HG03378 (cell line): ENCODE results near the gene MRPL52.
"Not testable (repeated sequence)": the region's sequence is repeated elsewhere in the genome, so short reads cannot be mapped to it uniquely, and the experiment has no call there.

Experiments
- ATAC-seq: cut with Tn5 transposase; IDR thresholded peaks from one replicate; pipeline ENCODE4 v1.9.1; 2021; ENCODE audit warnings: mild to moderate bottlenecking, moderate library complexity; ENCODE audit not compliant: unreplicated experiment

The MRPL52 gene

GRCh38 chr14:22837750-22838538, 8.3 kb downstream of the MRPL52 start:
- no peak for ATAC-seq

DNA sequence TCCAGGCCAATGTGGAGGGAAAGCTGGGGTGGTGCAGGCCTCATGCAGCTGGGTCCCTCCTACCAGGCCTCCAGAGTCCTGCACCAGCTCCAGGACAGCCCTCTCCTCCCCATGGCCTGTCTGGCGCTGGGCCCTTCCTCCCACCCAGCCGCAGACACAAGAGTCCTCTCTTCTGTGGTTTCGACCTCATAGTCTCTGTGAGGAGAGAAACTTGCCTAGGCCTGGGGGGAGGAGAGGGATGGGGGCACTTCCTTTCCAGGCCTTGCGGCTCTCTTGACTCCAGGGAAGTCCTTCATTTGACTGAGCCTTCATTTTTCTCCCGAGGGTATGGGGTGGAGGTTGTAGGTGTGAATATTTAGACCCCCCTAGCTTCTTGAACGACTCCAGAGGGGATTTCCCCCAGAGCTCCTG, 8.9 kb downstream of the MRPL52 start:
- ATAC-seq = no peak

- ATAC-seq = no peak
Measured at GRCh38 chr14:22839159-22839779, 9.6 kb downstream of the MRPL52 start.

DNA sequence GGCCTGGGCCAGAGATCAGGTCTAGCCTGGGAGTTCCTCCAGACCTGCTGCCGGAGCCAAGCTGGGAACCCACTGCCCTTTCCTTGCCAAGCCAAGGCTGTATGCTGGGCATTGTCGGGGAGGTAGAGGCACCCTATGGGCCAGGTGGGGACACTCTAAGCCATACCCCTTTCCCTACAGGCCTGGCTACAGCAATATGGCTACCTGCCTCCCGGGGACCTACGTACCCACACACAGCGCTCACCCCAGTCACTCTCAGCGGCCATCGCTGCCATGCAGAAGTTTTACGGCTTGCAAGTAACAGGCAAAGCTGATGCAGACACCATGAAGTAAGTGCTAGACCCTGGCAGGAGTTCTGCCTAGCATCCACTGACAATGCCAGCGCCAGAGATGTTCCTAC, 11.6 kb downstream of the MRPL52 start:
- no peak for ATAC-seq

DNA sequence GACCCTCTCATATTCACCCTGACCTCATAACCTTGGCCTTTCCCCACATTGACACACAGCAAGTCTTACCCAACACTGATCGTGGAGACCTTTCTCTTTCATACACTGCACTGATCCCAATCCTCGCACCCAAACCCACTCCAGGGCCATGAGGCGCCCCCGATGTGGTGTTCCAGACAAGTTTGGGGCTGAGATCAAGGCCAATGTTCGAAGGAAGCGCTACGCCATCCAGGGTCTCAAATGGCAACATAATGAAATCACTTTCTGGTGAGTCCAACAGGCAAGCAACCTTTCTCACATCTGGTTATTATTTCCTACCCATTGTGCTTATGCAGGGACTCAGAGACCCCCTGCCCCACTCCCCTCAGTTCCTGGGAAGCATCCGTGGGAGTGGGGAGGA, 12.1 kb downstream of the MRPL52 start:
- no peak for ATAC-seq

DNA sequence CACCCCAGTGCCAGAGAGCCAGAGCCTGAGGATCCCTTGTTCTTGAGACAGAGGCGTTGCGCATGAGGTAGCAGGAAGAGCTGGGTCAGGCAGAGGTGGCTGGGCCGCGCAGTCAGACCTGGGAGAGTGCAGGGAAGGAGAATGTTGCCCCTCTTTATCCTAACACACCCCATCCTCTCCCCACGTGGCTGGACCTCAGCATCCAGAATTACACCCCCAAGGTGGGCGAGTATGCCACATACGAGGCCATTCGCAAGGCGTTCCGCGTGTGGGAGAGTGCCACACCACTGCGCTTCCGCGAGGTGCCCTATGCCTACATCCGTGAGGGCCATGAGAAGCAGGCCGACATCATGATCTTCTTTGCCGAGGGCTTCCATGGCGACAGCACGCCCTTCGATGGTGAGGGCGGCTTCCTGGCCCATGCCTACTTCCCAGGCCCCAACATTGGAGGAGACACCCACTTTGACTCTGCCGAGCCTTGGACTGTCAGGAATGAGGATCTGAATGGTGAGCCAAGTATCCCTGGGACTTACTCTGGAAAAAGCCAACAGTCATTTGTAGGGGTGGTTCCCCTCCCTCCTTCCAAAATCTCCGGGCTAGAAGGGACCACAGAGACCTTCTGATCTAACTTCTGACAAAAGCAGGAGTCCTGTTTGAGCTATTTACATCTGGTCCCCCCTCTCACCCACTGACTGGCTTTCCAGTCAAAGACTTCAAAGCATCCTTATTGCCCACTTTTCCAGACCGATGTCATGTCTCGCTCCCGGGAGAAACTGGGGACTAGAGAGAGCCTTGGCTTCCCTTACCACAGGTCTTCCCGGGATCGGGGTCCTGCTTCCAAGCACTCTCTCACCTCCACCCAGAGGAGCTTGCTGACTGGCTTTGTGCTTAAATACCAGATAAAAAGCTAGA, 12.8 kb downstream of the MRPL52 start:
- ATAC-seq = no peak

- no peak for ATAC-seq
Measured at GRCh38 chr14:22843123-22843925, 13.6 kb downstream of the MRPL52 start.

DNA sequence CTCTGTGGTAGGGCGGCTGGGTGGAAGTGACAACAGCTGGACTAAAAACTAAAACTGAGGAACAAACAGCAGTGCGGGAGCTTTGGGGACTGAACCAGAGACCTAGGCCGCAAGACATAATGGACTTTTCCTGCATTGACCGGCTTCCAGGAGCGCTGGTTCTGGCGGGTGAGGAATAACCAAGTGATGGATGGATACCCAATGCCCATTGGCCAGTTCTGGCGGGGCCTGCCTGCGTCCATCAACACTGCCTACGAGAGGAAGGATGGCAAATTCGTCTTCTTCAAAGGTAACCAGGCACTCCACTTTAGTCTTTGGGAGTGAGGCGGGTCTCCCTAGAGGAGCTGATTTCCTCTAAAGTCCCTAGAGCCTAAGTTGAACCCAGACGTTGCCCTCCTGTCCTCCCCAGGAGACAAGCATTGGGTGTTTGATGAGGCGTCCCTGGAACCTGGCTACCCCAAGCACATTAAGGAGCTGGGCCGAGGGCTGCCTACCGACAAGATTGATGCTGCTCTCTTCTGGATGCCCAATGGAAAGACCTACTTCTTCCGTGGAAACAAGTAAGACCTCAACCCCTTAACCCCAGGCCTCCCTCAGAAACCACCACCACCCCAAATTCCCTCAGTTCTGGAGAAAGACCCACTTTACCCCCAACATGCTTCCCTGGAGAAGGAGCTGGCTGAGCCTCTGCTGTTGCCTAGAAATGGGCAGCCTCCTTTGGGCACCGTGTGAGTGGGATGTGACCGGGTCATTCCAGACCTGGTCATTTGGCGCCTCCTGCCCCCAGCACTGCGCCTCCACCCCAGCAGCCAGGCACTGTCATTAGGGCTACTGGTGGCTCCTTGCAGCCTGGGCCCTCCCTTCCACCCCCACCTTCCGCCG, 14.8 kb downstream of the MRPL52 start:
- no peak for ATAC-seq

DNA sequence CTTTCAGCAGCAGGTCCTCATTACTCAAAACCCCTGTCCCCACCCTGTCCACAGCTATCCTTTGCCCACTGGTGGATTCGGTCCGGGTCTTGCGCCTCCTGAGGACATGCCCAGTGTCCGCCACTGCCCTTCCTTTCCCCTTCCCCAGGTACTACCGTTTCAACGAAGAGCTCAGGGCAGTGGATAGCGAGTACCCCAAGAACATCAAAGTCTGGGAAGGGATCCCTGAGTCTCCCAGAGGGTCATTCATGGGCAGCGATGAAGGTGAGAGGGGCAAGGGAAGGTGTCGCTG, 15.4 kb downstream of the MRPL52 start:
- ATAC-seq = no peak

DNA sequence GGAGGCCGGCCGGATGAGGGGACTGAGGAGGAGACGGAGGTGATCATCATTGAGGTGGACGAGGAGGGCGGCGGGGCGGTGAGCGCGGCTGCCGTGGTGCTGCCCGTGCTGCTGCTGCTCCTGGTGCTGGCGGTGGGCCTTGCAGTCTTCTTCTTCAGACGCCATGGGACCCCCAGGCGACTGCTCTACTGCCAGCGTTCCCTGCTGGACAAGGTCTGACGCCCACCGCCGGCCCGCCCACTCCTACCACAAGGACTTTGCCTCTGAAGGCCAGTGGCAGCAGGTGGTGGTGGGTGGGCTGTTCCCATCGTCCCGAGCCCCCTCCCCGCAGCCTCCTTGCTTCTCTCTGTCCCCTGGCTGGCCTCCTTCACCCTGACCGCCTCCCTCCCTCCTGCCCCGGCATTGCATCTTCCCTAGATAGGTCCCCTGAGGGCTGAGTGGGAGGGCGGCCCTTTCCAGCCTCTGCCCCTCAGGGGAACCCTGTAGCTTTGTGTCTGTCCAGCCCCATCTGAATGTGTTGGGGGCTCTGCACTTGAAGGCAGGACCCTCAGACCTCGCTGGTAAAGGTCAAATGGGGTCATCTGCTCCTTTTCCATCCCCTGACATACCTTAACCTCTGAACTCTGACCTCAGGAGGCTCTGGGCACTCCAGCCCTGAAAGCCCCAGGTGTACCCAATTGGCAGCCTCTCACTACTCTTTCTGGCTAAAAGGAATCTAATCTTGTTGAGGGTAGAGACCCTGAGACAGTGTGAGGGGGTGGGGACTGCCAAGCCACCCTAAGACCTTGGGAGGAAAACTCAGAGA, 16.3 kb downstream of the MRPL52 start:
- no peak for ATAC-seq

GRCh38 chr14:22846811-22847307, 17.2 kb downstream of the MRPL52 start:
- ATAC-seq = no peak

GRCh38 chr14:22847661-22848341, 18.1 kb downstream of the MRPL52 start:
- ATAC-seq = no peak

DNA sequence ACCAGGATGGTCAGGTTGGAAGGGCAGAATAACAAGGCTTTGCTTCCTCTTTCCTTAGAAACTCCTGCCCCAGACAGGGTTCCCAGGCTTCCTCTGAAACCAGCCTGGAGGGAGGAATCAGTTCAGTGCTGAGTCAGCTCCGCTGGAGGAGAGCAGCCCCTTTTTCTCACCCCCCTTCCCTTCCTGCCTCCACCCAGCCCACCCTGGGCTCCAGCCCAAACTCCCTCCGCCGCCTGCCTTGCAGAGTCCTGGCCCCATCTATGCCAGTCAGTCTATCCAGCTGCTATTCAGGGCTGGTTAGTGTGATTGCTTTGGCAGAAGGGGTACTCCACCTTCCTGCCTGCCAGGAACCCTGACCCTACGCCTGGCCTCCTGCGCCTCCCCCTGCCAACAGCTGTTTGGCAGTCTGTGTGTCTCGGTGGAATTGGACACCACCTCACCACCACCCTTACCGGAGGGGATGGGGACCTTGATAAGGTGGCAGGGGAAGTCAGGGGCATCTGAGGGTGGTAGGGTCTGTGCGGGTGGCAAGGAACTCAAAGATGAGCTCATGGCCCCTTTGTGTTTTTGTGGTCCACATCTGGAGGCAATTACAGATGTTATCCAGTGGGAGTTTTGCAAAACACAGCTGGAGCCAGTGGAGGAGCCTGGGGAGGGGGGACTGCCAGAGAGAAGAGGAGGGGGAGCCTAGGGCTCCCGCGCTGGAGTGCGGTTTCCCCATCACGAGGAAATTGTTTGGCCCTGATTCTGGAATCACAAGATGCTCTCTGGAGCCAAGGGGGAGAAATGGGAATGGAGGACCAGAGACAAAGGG, 18.9 kb downstream of the MRPL52 start:
- ATAC-seq = no peak

- ATAC-seq = no peak
Measured at GRCh38 chr14:22849212-22849819, 19.6 kb downstream of the MRPL52 start.

DNA sequence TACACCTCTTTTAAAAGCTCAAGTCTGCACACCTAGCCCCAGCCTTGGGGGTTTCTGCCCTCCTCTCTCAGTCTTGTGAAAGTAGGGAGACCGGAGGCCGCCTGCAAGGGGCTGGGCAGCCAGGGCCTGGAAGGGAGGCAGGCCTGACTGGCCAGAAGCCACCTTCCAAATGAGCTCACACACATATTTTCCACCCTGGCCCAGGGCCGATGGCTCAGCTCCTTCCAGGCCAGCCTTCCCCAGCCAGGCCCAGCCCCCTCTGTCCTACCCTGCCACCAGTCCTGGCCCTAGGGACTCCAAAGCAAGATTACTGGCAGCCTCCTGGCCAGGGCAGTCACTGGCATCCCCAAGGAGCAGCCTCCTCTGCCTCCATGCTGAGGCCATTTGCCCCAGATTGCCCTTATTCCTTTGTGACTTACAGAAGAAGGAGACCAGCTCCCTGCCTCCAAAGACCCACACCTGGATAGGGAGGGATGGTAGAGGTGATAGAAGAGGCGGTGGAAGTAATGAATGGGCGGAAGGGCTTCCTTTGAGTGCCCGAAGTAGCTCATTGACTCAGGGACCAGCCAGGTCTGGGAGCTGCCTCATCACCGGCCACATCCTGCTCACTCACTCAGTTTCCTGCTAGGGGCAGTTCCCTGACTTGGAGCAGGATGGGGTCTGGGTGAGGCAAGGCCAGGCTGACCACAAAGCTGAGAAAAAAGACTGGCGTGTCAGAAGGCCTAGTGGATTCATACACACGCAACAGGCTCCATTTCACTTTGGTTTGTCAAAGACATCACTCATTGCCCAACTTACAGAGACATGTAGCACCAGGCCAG, 21.5 kb downstream of the MRPL52 start:
- no peak for ATAC-seq

DNA sequence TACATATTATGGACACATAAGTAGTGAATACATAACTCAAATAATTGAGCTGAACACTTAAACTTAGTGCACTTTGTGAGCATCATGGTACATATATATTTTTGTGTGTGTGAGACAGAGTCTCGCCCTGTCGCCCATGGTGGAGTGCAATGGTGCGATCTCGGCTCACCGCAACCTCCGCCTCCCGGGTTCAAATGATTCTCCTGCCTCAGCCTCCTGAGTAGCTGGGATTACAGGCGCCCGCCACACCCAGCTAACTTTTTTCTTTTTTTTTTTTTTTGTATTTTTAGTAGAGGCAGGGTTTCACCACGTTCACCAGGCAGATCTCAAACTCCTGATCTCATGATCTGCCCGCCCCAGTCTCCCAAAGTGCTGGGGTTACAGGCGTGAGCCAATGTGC, 22.5 kb downstream of the MRPL52 start:
- ATAC-seq = not testable (repeated sequence)
